ENCODE results near the gene ZBED2.

ZBED2 gene

DNA sequence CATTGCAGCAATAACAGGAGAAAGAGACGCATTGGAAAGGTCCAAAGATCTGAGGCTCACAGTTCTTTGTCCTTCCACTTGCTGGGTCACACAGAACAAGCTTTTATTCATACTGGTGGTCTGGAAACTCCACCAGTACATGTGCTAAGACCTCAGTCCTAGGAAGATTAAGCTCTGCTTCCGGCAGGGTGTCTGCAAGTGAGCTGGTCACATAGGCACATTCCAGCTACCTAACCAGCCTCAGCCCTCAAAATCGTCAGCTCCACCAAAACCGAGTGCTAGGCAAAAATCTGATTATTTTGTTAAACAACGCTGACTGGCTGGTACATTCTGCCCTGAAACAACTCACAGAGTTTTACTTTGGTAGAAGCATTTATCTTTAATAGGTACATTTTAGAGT, 2.2 kb downstream of the ZBED2 start:
- ChIA-PET CTCF (interaction anchor here (0.6 kb wide), 1 partner anchor 385 kb away, joined by 5 read pairs; no protein-coding TSS in a partner anchor), POLR2A (no interaction called here)
- Histone ChIP-seq H3K9me3 (ENCODE audit: control insufficient read depth, insufficient read depth, low read depth, low read length) (no peaks in the 10 kb centered on the region), H3K36me3 (ENCODE audit: control insufficient read depth in 2 of 2, insufficient read depth in 1 of 2, low read length in 2 of 2) (no peaks in the 10 kb centered on the region), H3K4me3 (ENCODE audit: low read depth, low read length) (no peak overlapping the region), H3K4me1 (ENCODE audit: control insufficient read depth, insufficient read depth, low read length) (no peaks in the 10 kb centered on the region), H3K27ac (ENCODE audit: extremely low read depth, low read depth, low read length) (no peak overlapping the region)
- TF ChIP-seq SP2 (tag by site-specific recombination; IDR thresholded peaks at IDR 0.05) = no peak
- TF ChIP-seq ZNF529 (tag by site-specific recombination; IDR thresholded peaks at IDR 0.05; ENCODE audit: insufficient replicate concordance) = no peak
- no peak for TF ChIP-seq BCL11B (tag by site-specific recombination; IDR thresholded peaks at IDR 0.05; ENCODE audit: low read depth)
- no peak for TF ChIP-seq ZNF473 (tag by site-specific recombination; IDR thresholded peaks at IDR 0.05)
- TF ChIP-seq ZNF776 (tag by site-specific recombination; IDR thresholded peaks at IDR 0.05; ENCODE audit: borderline replicate concordance) = no peak
- TF ChIP-seq, protein P1, sequence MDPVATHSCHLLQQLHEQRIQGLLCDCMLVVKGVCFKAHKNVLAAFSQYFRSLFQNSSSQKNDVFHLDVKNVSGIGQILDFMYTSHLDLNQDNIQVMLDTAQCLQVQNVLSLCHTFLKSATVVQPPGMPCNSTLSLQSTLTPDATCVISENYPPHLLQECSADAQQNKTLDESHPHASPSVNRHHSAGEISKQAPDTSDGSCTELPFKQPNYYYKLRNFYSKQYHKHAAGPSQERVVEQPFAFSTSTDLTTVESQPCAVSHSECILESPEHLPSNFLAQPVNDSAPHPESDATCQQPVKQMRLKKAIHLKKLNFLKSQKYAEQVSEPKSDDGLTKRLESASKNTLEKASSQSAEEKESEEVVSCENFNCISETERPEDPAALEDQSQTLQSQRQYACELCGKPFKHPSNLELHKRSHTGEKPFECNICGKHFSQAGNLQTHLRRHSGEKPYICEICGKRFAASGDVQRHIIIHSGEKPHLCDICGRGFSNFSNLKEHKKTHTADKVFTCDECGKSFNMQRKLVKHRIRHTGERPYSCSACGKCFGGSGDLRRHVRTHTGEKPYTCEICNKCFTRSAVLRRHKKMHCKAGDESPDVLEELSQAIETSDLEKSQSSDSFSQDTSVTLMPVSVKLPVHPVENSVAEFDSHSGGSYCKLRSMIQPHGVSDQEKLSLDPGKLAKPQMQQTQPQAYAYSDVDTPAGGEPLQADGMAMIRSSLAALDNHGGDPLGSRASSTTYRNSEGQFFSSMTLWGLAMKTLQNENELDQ (tag by site-specific recombination; IDR thresholded peaks at IDR 0.05; ENCODE audit: low read depth) = no peak
- no peak for TF ChIP-seq ZNF324 (tag by site-specific recombination; IDR thresholded peaks at IDR 0.05)
- TF ChIP-seq, protein P2, sequence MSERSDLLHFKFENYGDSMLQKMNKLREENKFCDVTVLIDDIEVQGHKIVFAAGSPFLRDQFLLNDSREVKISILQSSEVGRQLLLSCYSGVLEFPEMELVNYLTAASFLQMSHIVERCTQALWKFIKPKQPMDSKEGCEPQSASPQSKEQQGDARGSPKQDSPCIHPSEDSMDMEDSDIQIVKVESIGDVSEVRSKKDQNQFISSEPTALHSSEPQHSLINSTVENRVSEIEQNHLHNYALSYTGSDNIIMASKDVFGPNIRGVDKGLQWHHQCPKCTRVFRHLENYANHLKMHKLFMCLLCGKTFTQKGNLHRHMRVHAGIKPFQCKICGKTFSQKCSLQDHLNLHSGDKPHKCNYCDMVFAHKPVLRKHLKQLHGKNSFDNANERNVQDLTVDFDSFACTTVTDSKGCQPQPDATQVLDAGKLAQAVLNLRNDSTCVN (tag by site-specific recombination; optimal IDR thresholded peaks at IDR 0.05) = no peak
- TF ChIP-seq ZIC2 (tag by site-specific recombination; IDR thresholded peaks at IDR 0.05) = no peak
- no peak for TF ChIP-seq ZBTB20 (tag by site-specific recombination; IDR thresholded peaks at IDR 0.05)
- no peak for TF ChIP-seq GFI1B (tag by site-specific recombination; IDR thresholded peaks at IDR 0.05)
- no peak for TF ChIP-seq ZNF266 (tag by site-specific recombination; IDR thresholded peaks at IDR 0.05; ENCODE audit: low read depth)
- no peak for TF ChIP-seq ZFP37 (tag by site-specific recombination; IDR thresholded peaks at IDR 0.05)
- TF ChIP-seq, protein P3, sequence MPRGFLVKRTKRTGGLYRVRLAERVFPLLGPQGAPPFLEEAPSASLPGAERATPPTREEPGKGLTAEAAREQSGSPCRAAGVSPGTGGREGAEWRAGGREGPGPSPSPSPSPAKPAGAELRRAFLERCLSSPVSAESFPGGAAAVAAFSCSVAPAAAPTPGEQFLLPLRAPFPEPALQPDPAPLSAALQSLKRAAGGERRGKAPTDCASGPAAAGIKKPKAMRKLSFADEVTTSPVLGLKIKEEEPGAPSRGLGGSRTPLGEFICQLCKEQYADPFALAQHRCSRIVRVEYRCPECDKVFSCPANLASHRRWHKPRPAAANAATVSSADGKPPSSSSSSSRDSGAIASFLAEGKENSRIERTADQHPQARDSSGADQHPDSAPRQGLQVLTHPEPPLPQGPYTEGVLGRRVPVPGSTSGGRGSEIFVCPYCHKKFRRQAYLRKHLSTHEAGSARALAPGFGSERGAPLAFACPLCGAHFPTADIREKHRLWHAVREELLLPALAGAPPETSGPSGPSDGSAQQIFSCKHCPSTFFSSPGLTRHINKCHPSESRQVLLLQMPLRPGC (tag by site-specific recombination; IDR thresholded peaks at IDR 0.05) = no peak
- no peak for TF ChIP-seq ZNF610 (tag by site-specific recombination; IDR thresholded peaks at IDR 0.05; ENCODE audit: borderline replicate concordance)

DNA sequence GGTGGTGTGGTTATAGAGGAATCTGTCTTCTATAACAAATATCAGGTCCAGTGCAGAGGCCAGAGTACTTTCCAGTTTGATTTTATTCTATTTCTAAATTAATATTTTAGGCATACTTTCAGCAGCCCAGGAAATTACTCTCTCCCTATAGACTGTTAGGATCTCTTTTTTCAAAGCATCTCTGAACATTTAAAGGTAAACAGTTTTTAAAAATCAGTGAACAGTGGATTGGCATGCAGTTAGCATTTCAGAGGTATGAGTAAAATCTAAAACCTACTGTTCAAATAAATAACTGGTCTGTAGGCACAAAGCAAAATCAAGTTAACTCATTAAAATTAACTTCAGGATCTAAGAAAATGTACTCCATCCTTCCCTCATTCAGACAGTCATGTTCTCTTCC, 3.0 kb downstream of the ZBED2 start:
- ChIA-PET POLR2A (no interaction called here), CTCF (no interaction called here)
- Histone ChIP-seq H3K27ac (ENCODE audit: extremely low read depth, low read depth, low read length) (no peak overlapping the region), H3K4me1 (ENCODE audit: control insufficient read depth, insufficient read depth, low read length) (no peaks in the 10 kb centered on the region), H3K9me3 (ENCODE audit: control insufficient read depth, insufficient read depth, low read depth, low read length) (no peaks in the 10 kb centered on the region), H3K4me3 (ENCODE audit: low read depth, low read length) (no peak overlapping the region), H3K36me3 (ENCODE audit: control insufficient read depth in 2 of 2, insufficient read depth in 1 of 2, low read length in 2 of 2) (no peaks in the 10 kb centered on the region)
- TF ChIP-seq, protein P4, sequence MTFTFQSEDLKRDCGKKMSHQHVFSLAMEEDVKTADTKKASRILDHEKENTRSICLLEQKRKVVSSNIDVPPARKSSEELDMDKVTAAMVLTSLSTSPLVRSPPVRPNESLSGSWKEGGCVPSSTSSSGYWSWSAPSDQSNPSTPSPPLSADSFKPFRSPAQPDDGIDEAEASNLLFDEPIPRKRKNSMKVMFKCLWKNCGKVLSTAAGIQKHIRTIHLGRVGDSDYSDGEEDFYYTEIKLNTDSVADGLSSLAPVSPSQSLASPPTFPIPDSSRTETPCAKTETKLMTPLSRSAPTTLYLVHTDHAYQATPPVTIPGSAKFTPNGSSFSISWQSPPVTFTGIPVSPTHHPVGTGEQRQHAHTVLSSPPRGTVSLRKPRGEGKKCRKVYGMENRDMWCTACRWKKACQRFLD (tag by site-specific recombination; IDR thresholded peaks at IDR 0.05) = no peak
- TF ChIP-seq KLF10 (tag by site-specific recombination; IDR thresholded peaks at IDR 0.05) (no peak), ZNF133 (tag by site-specific recombination; IDR thresholded peaks at IDR 0.05) (no peak), ZFHX2 (tag by site-specific recombination; conservative IDR thresholded peaks at IDR 0.05) (no peak), ZNF654 (tag by site-specific recombination; IDR thresholded peaks at IDR 0.05; ENCODE audit: low read depth) (no peak), MYNN (tag by site-specific recombination; IDR thresholded peaks at IDR 0.05; ENCODE audit: borderline replicate concordance) (no peak), MZF1 (tag by site-specific recombination; IDR thresholded peaks at IDR 0.05; ENCODE audit: borderline replicate concordance) (no peak), ZSCAN23 (tag by site-specific recombination; IDR thresholded peaks at IDR 0.05) (no peak)
